Loucy (cell line): ENCODE measurements around the gene COA1.

Experiments used
- H2AFZ ChIP-seq: fragments of 200-600 bp; sonication (generic); 2 replicates; pipeline ENCODE4 v1.6.0; 2016; ENCODE audit warnings: antibody characterized with exemption, mild to moderate bottlenecking, low read length, moderate library complexity
- H3F3A ChIP-seq: fragments of 200-600 bp; 2 replicates; pipeline ENCODE4 v1.6.0; 2016; ENCODE audit warnings: antibody characterized with exemption, low read depth, mild to moderate bottlenecking
- H3K27me3 ChIP-seq: fragments of 200-600 bp; sonication (generic); 2 replicates; pipeline ENCODE4 v1.6.1; 2014; ENCODE audit warnings: low read length, mild to moderate bottlenecking; ENCODE audit not compliant: insufficient read depth, poor library complexity, severe bottlenecking
- H3K36me3 ChIP-seq: fragments of 200-600 bp; sonication (generic); 2 replicates; pipeline ENCODE4 v1.6.1; 2016; ENCODE audit warnings: low read length; ENCODE audit not compliant: insufficient read depth
- H3K4me1 ChIP-seq: fragments of 200-600 bp; sonication (generic); 2 replicates; pipeline ENCODE4 v1.5.1; 2014; ENCODE audit warnings: low read length, mild to moderate bottlenecking; ENCODE audit not compliant: insufficient read depth, poor library complexity, severe bottlenecking
- H3K4me2 ChIP-seq: fragments of 200-600 bp; sonication (generic); 2 replicates; pipeline ENCODE4 v1.6.0; 2014; ENCODE audit warnings: antibody characterized with exemption, low read length, low read depth, mild to moderate bottlenecking; ENCODE audit not compliant: poor library complexity, severe bottlenecking
- H3K4me3 ChIP-seq: fragments of 200-600 bp; sonication (generic); 2 replicates; pipeline ENCODE4 v1.5.1; 2014; ENCODE audit warnings: low read length, mild to moderate bottlenecking, mixed read lengths; ENCODE audit not compliant: poor library complexity, severe bottlenecking
- H3K79me2 ChIP-seq: fragments of 200-600 bp; sonication (generic); 2 replicates; pipeline ENCODE4 v1.6.1; 2014; ENCODE audit warnings: low read length; ENCODE audit not compliant: insufficient read depth
- H3K9ac ChIP-seq: fragments of 200-600 bp; sonication (generic); 2 replicates; pipeline ENCODE4 v1.6.0; 2014; ENCODE audit warnings: mild to moderate bottlenecking, low read depth, low read length, moderate library complexity; ENCODE audit not compliant: poor library complexity, severe bottlenecking
- H3K9me2 ChIP-seq: fragments of 200-600 bp; sonication (generic); replicated peaks from 2 replicates; pipeline ENCODE4 v1.6.1; 2016; ENCODE audit warnings: low read depth, low read length, mixed read lengths
- H3K9me3 ChIP-seq: fragments of 200-600 bp; sonication (generic); 2 replicates; pipeline ENCODE4 v1.6.1; 2014; ENCODE audit warnings: mild to moderate bottlenecking, antibody characterized with exemption, low read length, low read depth; ENCODE audit not compliant: insufficient read depth
- H4K20me1 ChIP-seq: fragments of 200-600 bp; sonication (generic); 2 replicates; pipeline ENCODE4 v1.6.0; 2014; ENCODE audit warnings: antibody characterized with exemption, low read length, mild to moderate bottlenecking; ENCODE audit not compliant: insufficient read depth, poor library complexity, severe bottlenecking
- EZH2phosphoT487 ChIP-seq: fragments of 200-600 bp; IDR thresholded peaks from 2 replicates; pipeline ENCODE4 v1.6.1; 2018; ENCODE audit warnings: antibody characterized with exemption, mild to moderate bottlenecking, moderate library complexity, borderline replicate concordance
- TF ChIP-seq, protein P1 (sequence below): fragments of 200-600 bp; sonication (generic); conservative IDR thresholded peaks from 2 replicates; pipeline ENCODE4 v1.5.1; 2014; ENCODE audit warnings: mild to moderate bottlenecking, antibody characterized with exemption, low read length

The COA1 gene

DNA sequence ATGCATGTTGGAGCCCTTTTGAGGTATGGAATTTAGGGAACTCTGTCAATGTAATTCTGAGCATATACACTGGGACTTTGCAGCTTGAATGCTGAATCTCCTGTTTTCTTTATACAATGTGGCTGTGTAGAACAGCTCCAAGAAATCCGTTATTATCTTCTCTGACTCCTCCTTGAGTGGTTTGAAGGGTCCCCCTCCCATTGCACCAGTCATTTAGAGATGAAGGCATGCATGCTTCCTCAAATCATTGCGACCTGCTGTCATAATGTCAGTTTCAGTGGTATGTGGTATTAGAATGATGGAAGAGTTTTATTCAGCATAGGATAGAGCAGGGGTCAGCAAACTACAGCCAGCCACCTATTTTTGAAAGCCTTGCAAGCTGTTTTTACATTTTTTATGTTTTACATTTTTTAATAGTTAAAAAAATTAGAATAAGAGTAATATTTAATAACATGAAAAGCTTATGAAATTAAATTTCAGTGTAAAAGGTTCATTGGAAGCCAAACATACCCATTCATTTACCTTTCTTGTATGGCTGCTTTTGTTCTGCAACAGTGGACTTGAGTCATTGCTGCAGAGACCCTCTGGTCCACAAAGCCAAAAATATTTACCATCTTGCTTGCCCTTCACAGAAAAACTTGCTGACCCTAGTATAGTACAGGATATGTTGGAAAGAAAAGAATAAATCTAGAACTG, 138.3 kb downstream of the COA1 start:
- no peak for TF ChIP-seq EZH2phosphoT487
- TF ChIP-seq, protein P1, sequence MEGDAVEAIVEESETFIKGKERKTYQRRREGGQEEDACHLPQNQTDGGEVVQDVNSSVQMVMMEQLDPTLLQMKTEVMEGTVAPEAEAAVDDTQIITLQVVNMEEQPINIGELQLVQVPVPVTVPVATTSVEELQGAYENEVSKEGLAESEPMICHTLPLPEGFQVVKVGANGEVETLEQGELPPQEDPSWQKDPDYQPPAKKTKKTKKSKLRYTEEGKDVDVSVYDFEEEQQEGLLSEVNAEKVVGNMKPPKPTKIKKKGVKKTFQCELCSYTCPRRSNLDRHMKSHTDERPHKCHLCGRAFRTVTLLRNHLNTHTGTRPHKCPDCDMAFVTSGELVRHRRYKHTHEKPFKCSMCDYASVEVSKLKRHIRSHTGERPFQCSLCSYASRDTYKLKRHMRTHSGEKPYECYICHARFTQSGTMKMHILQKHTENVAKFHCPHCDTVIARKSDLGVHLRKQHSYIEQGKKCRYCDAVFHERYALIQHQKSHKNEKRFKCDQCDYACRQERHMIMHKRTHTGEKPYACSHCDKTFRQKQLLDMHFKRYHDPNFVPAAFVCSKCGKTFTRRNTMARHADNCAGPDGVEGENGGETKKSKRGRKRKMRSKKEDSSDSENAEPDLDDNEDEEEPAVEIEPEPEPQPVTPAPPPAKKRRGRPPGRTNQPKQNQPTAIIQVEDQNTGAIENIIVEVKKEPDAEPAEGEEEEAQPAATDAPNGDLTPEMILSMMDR = no peak
- Histone ChIP-seq H3F3A (no peaks in the 10 kb centered on the region), H3K27me3 (no peaks in the 10 kb centered on the region), H3K4me2 (peak overlapping the region; percentile 56), H3K9me2 (no peaks in the 10 kb centered on the region), H3K9me3 (no peaks in the 10 kb centered on the region), H3K4me1 (peaks cover 64% of the 10 kb centered on the region), H3K79me2 (peaks cover 100% of the 10 kb centered on the region), H3K9ac (peak overlapping the region; percentile 3), H3K36me3 (peaks cover 4% of the 10 kb centered on the region; the same call in 1 of the 2 replicates), H3K4me3 (peak overlapping the region; percentile 11), H2AFZ (no peak overlapping the region), H4K20me1 (peaks cover 93% of the 10 kb centered on the region)

DNA sequence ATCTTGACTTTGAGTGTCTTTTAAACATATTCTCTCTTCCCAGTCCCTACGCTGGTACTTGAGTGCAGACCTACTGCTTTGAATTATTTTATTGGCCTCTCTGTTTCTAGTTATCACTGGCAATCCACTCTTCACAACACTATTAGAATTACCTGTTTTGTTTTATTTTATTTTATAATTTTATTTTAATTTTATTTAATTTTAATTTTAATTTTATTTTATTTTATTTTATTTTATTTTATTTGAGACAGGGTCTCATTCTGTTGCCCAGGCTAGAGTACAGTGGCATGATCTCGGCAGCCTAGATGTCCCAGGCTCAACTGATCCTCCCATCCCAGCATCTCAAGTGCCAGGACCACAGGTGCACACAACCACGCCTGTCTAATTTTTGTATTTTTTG, 139.6 kb downstream of the COA1 start:
- no peaks in the 10 kb centered on the region for H3F3A ChIP-seq
- peaks cover 95% of the 10 kb centered on the region for H4K20me1 ChIP-seq
- no peaks in the 10 kb centered on the region for H3K36me3 ChIP-seq
- peak overlapping the region; percentile 88 for H3K4me3 ChIP-seq
- H3K79me2 ChIP-seq = peaks cover 100% of the 10 kb centered on the region
- H2AFZ ChIP-seq = no peak overlapping the region
- H3K4me2 ChIP-seq = peak overlapping the region; percentile 91
- H3K9me2 ChIP-seq = no peaks in the 10 kb centered on the region
- no peak overlapping the region for H3K9ac ChIP-seq
- no peaks in the 10 kb centered on the region for H3K27me3 ChIP-seq
- no peaks in the 10 kb centered on the region for H3K9me3 ChIP-seq
- peaks cover 74% of the 10 kb centered on the region for H3K4me1 ChIP-seq
- TF ChIP-seq, protein P1 = no peak
- no peak for TF ChIP-seq EZH2phosphoT487
